GM06990 (cell line): ENCODE measurements around the gene CDC7.

Source experiments
- DNase-seq: peaks from one replicate; pipeline ENCODE4 v3.0.0-alpha.2; 2011; ENCODE audit not compliant: insufficient read length; ENCODE audit errors: extremely low read depth
- H3K27me3 ChIP-seq: replicated peaks from 2 replicates; pipeline ENCODE4 v1.6.0; 2011; ENCODE audit warnings: low read length; ENCODE audit not compliant: control insufficient read depth, insufficient read depth
- H3K36me3 ChIP-seq: 2 replicates; pipeline ENCODE4 v1.5.1; 2011; ENCODE audit warnings: low read length; ENCODE audit not compliant: control insufficient read depth, insufficient read depth
- H3K4me3 ChIP-seq: replicated peaks from 2 replicates; pipeline ENCODE4 v1.5.1; 2011; ENCODE audit warnings: low read depth, mild to moderate bottlenecking, control low read depth, low read length
- CTCF ChIP-seq: IDR thresholded peaks from 2 replicates; pipeline ENCODE4 v1.5.1; 2011; ENCODE audit warnings: low read length, control low read depth, mild to moderate bottlenecking, inconsistent platforms; ENCODE audit not compliant: insufficient read depth, poor library complexity, severe bottlenecking

CDC7 gene

GRCh38 chr1:91559838-91560565, 59.4 kb downstream of the CDC7 start:
- H3K27me3 ChIP-seq, result no peaks in the 10 kb centered on the region
- DNase-seq, result no peak
- no peak for TF ChIP-seq CTCF
- H3K4me3 ChIP-seq, result no peak overlapping the region
- no peaks in the 10 kb centered on the region for H3K36me3 ChIP-seq

GRCh38 chr1:91564888-91565701, 64.4 kb downstream of the CDC7 start:
- DNase-seq, result no peak
- H3K27me3 ChIP-seq, result no peaks in the 10 kb centered on the region
- H3K4me3 ChIP-seq, result no peak overlapping the region
- H3K36me3 ChIP-seq, result no peaks in the 10 kb centered on the region
- no peak for TF ChIP-seq CTCF

- no peak for DNase-seq
- H3K27me3 ChIP-seq, result no peaks in the 10 kb centered on the region
- H3K4me3 ChIP-seq, result no peak overlapping the region
- TF ChIP-seq CTCF, result no peak
- no peaks in the 10 kb centered on the region for H3K36me3 ChIP-seq
These were observed 66.9 kb downstream of the CDC7 start for GRCh38 chr1:91567583-91567982.

- H3K4me3 ChIP-seq, result no peak overlapping the region
- TF ChIP-seq CTCF, result no peak
- no peak for DNase-seq
- no peaks in the 10 kb centered on the region for H3K36me3 ChIP-seq
- no peaks in the 10 kb centered on the region for H3K27me3 ChIP-seq
These were observed 67.6 kb downstream of the CDC7 start for GRCh38 chr1:91568261-91568660.

- TF ChIP-seq CTCF, result no peak
- no peak overlapping the region for H3K4me3 ChIP-seq
- no peaks in the 10 kb centered on the region for H3K27me3 ChIP-seq
- DNase-seq, result no peak
- no peaks in the 10 kb centered on the region for H3K36me3 ChIP-seq
These were observed 68.9 kb downstream of the CDC7 start for GRCh38 chr1:91569411-91570119.
